ENCODE measurements around the gene ZDHHC8.

Gene ZDHHC8

GRCh38 chr22:20181194-20181883 lies 49.7 kb downstream of the ZDHHC8 start:
- Mint-ChIP-seq H3K4me1 (no peaks in the 10 kb centered on the region), H3K27ac (no peak overlapping the region), H3K4me3 (no peak overlapping the region), H3K9me3 (no peaks in the 10 kb centered on the region), H3K36me3 (no peaks in the 10 kb centered on the region), H3K27me3 (peaks cover 9% of the 10 kb centered on the region)
- DNase-seq: no peak
- CTCF ChIA-PET: interaction anchor here (0.6 kb wide), 1 partner anchor 418 kb away, joined by 3 read pairs; no protein-coding TSS in a partner anchor

DNA sequence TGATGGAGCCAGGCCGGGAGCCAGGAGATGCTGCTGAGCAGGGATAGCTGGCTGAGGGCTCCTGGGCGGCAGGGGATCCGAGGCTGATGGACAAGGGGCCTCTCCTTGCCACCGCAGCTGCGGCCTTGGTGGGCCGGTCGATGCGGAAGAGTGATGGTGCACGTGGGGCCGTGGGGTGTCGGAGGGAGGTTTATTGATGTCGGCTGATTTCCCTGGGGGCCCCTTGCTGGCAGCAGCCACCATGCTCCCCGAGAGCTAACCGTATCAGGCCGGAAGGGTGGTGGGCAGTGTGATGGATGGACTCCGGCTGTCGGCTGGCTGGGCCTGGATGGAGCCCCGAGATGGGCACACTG lies 50.3 kb downstream of the ZDHHC8 start:
- CTCF ChIA-PET: no interaction called here
- Mint-ChIP-seq H3K4me1 (no peaks in the 10 kb centered on the region), H3K4me3 (no peak overlapping the region), H3K27ac (no peak overlapping the region), H3K9me3 (no peaks in the 10 kb centered on the region), H3K36me3 (no peaks in the 10 kb centered on the region), H3K27me3 (peaks cover 7% of the 10 kb centered on the region)
- DNase-seq: no peak

DNA sequence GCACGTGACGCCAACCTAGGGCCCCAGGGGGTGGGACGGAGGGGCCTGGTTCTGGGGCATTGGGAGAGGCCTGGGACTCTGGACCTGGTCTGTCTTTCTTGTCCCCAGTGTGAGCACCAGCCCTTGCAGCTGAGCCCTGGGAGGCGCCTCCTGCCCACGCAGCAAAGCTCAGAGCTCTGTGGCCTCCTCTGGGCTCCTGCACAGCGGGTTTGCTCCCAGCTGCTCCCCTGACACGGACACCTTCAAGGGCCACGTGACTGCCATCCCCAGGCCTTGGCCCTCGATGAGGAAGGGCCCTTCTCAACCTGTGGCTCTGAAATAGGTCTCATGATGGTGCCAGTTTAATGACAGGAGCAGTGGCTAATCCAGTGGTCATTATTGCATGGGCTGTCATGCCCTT lies 50.8 kb downstream of the ZDHHC8 start:
- DNase-seq: no peak
- Mint-ChIP-seq H3K9me3 (no peaks in the 10 kb centered on the region), H3K4me1 (no peaks in the 10 kb centered on the region), H3K27me3 (peaks cover 3% of the 10 kb centered on the region), H3K4me3 (no peak overlapping the region), H3K36me3 (no peaks in the 10 kb centered on the region), H3K27ac (no peak overlapping the region)
- CTCF ChIA-PET: no interaction called here

DNA sequence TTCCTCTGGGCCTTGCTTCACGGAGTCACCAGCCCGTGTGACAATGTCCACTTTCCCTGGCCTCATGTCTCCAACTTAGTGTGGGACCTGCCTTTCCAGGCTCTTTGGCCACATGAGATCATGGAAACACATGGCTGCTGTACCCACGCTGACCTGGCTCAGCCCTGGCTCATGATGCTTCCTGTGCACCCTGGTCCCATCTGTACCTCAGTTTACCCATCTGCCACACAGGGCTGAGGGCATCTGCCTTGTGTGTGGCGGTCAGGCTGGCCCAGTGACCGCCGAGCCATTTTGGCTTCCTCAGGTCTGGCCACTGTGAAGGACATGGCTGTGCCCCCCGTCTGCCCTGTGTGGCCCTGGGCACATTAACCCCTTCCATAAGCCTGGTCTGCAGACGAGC lies 51.5 kb downstream of the ZDHHC8 start:
- no peaks in the 10 kb centered on the region for H3K36me3 Mint-ChIP-seq
- no peak for DNase-seq
- no peaks in the 10 kb centered on the region for H3K4me1 Mint-ChIP-seq
- H3K4me3 Mint-ChIP-seq: no peak overlapping the region
- H3K27ac Mint-ChIP-seq: no peak overlapping the region
- CTCF ChIA-PET: no interaction called here
- H3K27me3 Mint-ChIP-seq: peaks cover 3% of the 10 kb centered on the region
- H3K9me3 Mint-ChIP-seq: no peaks in the 10 kb centered on the region

- Mint-ChIP-seq H3K4me3 (no peak overlapping the region), H3K27ac (no peak overlapping the region), H3K27me3 (peaks cover 3% of the 10 kb centered on the region), H3K4me1 (no peaks in the 10 kb centered on the region), H3K36me3 (no peaks in the 10 kb centered on the region), H3K9me3 (no peaks in the 10 kb centered on the region)
- no peak for DNase-seq
- CTCF ChIA-PET: no interaction called here
Observed at GRCh38 chr22:20183823-20184222, 52.2 kb downstream of the ZDHHC8 start.

DNA sequence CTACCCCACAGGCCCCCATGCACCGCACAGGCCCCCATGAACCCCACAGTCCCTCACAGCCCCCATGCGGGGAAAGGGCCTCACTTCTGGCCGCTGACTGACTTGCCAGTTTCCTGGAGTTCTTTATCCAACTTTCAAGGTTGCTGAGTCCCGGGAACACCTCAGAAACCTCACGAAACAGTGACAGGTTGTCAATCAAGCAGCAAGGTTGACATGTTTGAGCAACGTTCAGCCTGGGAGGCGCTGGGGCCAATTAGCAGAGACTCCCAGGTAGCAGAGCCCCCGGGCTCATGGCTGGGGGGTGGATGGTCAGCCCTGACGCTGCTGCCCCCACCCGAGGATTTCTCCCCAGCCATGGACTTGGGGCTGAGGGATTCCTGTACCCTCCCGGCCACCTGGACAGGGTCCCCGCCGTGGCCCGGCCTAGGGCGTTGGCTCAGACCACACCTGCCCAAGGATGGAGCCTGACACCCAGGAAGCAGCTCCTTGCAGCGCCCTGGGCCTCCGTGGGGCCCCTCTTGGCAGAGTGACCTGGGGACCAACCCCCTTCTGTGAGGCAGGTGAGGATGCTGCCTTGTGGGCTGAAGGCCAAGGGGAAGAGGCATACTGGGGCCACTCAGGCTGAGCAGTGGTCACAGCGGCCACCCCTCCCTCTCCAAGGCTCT lies 53.0 kb downstream of the ZDHHC8 start:
- Mint-ChIP-seq H3K27ac (no peak overlapping the region), H3K4me3 (no peak overlapping the region), H3K9me3 (no peaks in the 10 kb centered on the region), H3K36me3 (no peaks in the 10 kb centered on the region), H3K4me1 (no peaks in the 10 kb centered on the region), H3K27me3 (peaks cover 3% of the 10 kb centered on the region)
- no peak for DNase-seq
- CTCF ChIA-PET: no interaction called here

DNA sequence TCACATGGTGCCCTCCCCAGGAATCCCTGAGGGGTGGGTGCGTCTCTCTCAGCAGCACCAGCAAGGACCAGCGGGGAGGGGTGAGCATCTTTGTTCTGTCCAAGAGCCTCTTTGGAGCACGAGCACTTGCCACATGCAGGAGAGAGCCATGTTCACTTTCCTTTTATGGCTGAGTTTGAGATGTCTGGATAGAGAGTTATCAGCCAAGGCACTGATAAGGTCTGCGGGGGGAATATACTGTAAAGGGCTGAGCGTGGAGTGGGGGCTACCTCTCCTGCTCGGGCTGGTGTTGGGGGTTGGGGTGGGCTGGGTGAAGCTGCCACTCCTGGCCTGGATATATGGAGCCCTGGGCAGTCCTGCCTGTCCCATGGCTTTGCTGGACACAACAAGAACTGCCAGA lies 54.1 kb downstream of the ZDHHC8 start:
- no peak overlapping the region for H3K4me3 Mint-ChIP-seq
- CTCF ChIA-PET: interaction anchor here (1.9 kb wide), 1 partner anchor 52 kb away, joined by 4 read pairs; no protein-coding TSS in a partner anchor
- no peak for DNase-seq
- no peaks in the 10 kb centered on the region for H3K36me3 Mint-ChIP-seq
- no peaks in the 10 kb centered on the region for H3K4me1 Mint-ChIP-seq
- H3K27ac Mint-ChIP-seq: no peak overlapping the region
- no peaks in the 10 kb centered on the region for H3K9me3 Mint-ChIP-seq
- peaks cover 3% of the 10 kb centered on the region for H3K27me3 Mint-ChIP-seq

DNA sequence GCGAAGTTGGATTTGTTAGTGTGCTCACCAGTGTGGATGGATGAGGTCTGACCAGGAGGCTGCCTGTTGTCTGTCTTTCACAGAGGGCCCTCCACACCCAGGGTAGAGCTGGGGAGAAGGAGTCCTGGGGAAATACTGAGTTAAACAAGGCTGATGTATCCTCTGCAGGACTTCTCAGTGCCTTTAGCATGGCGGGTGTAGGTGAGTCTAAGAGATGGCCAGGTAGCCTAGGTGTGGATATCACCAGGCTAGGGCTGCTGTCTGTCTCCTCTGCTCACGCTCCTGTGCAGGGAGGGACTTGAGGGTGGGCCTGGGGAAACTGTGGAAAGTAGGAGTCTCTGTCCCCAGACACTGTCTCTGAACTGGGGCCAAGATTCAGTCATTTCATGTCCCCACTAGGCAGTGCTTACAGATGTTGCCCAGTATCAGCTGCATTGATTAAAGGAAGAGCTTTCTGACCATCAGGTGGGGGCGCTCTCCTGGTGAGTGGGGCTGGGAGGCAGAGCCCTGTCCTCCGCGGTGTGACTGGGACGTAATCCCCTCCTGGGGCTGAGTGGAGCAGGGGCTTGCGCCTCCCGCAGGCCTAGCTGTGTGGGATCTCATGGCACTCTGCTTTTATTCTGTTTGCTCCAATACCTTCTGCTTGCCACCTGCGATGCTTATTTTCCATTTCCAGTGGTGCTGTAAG lies 54.7 kb downstream of the ZDHHC8 start:
- no peak for DNase-seq
- H3K4me3 Mint-ChIP-seq: no peak overlapping the region
- H3K27me3 Mint-ChIP-seq: peaks cover 3% of the 10 kb centered on the region
- H3K36me3 Mint-ChIP-seq: no peaks in the 10 kb centered on the region
- CTCF ChIA-PET: interaction anchor here (1.9 kb wide), 1 partner anchor 52 kb away, joined by 4 read pairs; no protein-coding TSS in a partner anchor
- no peak overlapping the region for H3K27ac Mint-ChIP-seq
- no peaks in the 10 kb centered on the region for H3K9me3 Mint-ChIP-seq
- no peaks in the 10 kb centered on the region for H3K4me1 Mint-ChIP-seq

- Mint-ChIP-seq H3K4me3 (no peak overlapping the region), H3K9me3 (no peaks in the 10 kb centered on the region), H3K27me3 (peaks cover 3% of the 10 kb centered on the region), H3K27ac (no peak overlapping the region), H3K36me3 (no peaks in the 10 kb centered on the region), H3K4me1 (no peaks in the 10 kb centered on the region)
- CTCF ChIA-PET: interaction anchor here (1.9 kb wide), 1 partner anchor 51 kb away, joined by 4 read pairs; no protein-coding TSS in a partner anchor
- DNase-seq: no peak
Observed at GRCh38 chr22:20186871-20187546, 55.4 kb downstream of the ZDHHC8 start.

GRCh38 chr22:20187777-20188566 lies 56.4 kb downstream of the ZDHHC8 start:
- Mint-ChIP-seq H3K4me3 (no peak overlapping the region), H3K4me1 (no peaks in the 10 kb centered on the region), H3K36me3 (no peaks in the 10 kb centered on the region), H3K27me3 (peaks cover 3% of the 10 kb centered on the region), H3K9me3 (no peaks in the 10 kb centered on the region), H3K27ac (no peak overlapping the region)
- CTCF ChIA-PET: no interaction called here
- DNase-seq: no peak

DNA sequence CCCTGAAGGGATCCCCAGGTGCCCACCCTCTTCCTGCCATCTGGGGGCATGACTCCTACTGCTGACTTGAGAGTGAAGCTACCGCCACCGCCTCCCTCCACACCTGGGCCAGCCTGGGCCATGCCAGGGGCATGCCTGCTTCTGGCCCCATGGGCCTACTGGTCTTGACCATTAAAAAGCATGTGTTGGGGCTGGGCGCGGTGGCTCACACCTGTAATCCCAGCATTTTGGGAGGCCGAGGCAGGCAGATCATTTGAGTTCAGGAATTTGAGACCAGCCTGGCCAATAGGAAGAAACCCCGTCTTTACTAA lies 56.9 kb downstream of the ZDHHC8 start:
- CTCF ChIA-PET: no interaction called here
- Mint-ChIP-seq H3K4me1 (no peaks in the 10 kb centered on the region), H3K4me3 (no peak overlapping the region), H3K36me3 (no peaks in the 10 kb centered on the region), H3K9me3 (no peaks in the 10 kb centered on the region), H3K27ac (no peak overlapping the region), H3K27me3 (peaks cover 3% of the 10 kb centered on the region)
- DNase-seq: no peak

DNA sequence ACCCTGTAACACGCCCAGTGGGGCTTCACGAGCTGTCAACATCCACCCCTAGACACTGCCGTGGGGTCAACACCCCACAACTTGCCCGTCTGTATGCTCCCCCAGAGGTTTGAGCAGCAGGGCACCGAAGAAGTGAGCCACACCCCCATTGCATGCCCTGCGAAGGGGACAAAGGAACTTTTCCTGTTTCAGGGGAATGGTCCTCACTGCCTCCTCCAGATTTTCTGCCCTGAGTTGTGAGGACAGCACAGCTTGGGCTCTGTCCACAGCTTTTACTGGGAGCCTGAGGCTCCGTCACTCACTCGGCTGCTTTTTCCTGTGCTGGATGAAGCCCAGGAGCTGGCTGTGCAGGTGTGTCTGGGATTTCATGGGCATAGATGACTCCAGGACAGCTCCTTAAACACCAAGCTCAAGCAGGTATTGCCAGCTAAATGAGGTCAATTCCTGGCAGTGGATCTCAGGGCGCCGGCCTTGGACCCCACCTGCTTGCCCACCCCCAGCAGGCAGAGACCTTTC lies 59.5 kb downstream of the ZDHHC8 start:
- H3K4me3 Mint-ChIP-seq: no peak overlapping the region
- no peak for DNase-seq
- H3K36me3 Mint-ChIP-seq: no peaks in the 10 kb centered on the region
- H3K27ac Mint-ChIP-seq: no peak overlapping the region
- H3K9me3 Mint-ChIP-seq: no peaks in the 10 kb centered on the region
- CTCF ChIA-PET: no interaction called here
- no peaks in the 10 kb centered on the region for H3K4me1 Mint-ChIP-seq
- peaks cover 1% of the 10 kb centered on the region for H3K27me3 Mint-ChIP-seq

- no peaks in the 10 kb centered on the region for H3K36me3 Mint-ChIP-seq
- H3K4me3 Mint-ChIP-seq: no peak overlapping the region
- H3K4me1 Mint-ChIP-seq: no peaks in the 10 kb centered on the region
- no peaks in the 10 kb centered on the region for H3K27me3 Mint-ChIP-seq
- DNase-seq: no peak
- H3K9me3 Mint-ChIP-seq: no peaks in the 10 kb centered on the region
- H3K27ac Mint-ChIP-seq: no peak overlapping the region
- CTCF ChIA-PET: no interaction called here
Observed at GRCh38 chr22:20191803-20192202, 60.2 kb downstream of the ZDHHC8 start.

Data from activated naive CD4-positive, alpha-beta T cell treated with anti-CD3 and anti-CD28 coated beads, Interleukin-2, amount 10 ng/mL, durations not matched to agents 7 days and 5 days (primary cell).